Activated CD4-positive, CD25-positive, alpha-beta regulatory T cell (primary cell): ENCODE measurements around the gene TMEM33.
"Not testable (repeated sequence)": the region's sequence is repeated elsewhere in the genome, so short reads cannot be mapped to it uniquely, and the experiment has no call there.

ENCODE experiments used
- DNase-seq, 4 experiments: peaks; one replicate each; lab custom pipeline; 2025; lab: John Stamatoyannopoulos, UW

Gene TMEM33, protein sequence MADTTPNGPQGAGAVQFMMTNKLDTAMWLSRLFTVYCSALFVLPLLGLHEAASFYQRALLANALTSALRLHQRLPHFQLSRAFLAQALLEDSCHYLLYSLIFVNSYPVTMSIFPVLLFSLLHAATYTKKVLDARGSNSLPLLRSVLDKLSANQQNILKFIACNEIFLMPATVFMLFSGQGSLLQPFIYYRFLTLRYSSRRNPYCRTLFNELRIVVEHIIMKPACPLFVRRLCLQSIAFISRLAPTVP

DNA sequence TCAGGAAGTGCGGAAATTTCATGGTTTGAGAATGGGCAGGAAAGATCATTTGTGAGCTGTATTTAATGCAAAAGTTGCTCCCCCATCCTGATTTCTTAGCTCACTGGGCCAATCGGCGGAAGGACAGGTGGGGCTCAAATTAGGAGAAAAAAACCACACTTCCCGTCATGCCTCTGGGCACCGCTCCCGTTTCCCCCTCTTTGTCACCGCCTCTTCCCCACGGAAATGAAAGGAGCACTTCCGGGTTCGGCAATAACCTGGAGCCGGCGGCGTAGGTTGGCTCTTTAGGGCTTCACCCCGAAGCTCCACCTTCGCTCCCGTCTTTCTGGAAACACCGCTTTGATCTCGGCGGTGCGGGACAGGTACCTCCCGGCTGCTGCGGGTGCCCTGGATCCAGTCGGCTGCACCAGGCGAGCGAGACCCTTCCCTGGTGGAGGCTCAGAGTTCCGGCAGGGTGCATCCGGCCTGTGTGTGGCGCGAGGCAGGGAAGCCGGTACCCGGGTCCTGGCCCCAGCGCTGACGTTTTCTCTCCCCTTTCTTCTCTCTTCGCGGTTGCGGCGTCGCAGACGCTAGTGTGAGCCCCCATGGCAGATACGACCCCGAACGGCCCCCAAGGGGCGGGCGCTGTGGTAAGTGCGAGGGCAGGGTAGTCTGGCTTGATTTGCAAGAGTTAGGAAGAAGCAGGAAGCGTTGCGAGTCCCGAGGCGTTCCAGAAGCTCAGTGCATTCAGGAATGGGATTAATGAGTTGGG is at the start of gene TMEM33:
Gene TMEM33 (plus strand): TSS at position 529 of the 751 bp plus-strand sequence. CDS start 56 bp downstream, at position 585.
- DNase-seq, result peak; percentile 56 to 65 (median 60)

DNA sequence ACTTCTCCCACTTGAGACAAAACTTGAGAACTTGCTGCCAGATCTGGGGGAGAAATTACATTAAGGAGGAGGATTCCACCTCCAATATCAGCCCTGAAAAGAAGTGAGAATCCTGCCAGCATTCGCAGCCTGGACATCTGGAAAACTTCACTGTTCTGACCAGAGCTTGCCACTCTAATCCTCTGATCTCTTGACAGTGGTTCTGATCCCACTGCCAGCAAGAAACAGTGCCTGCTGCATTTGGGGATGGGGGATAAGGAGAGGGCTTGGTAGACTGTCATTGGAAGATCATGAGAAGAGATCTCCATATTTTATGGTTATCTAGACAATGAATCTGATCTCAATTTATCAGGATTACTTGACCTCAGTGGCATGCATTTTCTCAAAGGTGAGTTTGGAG is 49.8 kb upstream of the TMEM33 start:
- no peak for DNase-seq

DNA sequence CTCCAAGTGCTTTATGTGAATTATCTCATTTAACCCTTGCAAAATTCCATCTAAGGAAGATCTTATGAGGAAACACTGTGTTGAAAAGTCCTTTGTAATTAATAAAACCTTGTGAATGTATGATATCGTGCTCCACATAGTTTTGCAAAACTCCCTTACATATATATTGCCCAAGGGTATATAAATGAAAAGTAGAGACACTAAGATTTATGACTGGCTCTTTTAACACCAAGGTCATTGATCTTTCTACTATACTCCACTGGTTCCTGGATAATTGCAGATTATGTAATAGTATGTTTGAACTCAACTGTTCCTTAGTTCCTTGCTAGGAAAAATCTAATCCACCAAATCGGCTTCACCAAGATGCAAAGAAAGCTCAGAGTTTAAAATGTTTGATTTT is 48.0 kb upstream of the TMEM33 start:
- no peak for DNase-seq

DNA sequence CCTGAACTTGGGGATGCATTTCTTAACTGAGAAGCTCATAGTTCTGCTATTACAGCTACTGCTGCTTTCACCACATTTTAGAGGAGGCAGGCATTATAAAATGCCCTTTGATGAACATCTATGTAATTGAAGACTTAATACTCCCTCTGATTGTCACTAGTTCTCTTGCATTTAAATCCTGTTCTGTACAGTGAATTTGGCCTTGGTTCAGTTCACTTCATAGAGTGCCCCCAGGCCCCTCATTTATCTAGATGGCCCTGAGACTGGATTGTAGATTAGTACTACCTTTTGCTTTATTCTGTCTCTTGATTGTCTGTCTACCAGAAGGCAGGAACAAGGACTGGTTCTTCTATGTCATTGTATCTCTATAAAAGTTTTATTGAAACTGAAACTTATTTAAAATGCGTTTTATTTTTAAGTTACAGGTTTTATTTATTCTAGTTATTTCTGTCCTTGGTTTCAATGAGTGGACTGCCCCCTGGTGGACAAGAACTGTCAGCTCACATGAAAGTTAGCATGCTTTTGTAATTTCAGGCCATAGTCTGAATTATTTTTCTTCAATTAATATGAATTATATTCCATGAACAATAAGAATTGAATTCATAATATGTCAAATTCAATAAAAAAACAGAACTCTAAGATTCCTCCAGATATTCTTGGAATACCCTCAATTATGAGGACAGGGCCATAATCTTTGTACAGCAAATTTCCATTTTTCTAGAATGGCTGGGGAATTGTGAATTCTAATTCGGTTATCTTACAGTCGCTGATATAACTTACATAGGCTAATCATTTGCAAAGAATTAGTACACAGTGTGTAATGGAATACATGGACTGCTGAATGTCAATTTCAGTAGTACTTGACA is 47.2 kb upstream of the TMEM33 start:
- no peak for DNase-seq

DNA sequence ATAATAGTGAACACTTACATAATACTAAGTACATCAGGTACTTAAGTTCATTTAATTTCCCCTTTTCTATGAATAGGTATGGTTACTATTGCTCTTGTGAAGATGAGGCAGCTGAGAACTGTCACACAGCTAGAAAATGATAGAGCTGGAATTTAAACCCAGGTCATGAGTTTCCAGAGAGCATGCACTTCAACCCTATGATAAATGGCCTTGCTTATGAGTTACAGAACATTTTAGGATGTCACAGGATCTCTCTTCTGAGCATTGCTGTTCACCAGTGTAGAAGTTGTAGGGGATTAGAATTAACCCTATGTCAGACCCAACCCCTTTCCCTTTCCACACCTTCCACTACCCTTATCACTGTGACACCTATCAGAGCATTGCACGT is 46.5 kb upstream of the TMEM33 start:
- DNase-seq, result no peak

DNA sequence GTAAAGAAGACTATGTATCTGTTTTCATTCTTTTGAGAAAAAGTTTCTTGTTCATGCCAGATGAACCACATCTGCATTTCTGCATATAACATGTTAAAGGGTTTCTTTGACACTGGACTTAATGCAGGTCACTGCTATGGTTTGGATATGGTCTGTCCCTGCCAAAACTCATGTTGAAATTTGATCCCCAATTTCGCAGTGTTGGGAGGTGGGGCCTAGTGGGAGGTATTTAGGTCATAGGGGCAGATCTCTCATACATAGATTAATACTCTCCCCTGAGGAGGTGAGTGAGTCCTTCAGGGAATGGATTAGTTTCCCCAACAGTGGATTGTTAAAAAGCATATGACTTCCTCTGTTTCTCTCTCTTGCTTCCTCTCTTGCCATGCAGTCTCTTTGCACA is 45.9 kb upstream of the TMEM33 start:
- no peak for DNase-seq

DNA sequence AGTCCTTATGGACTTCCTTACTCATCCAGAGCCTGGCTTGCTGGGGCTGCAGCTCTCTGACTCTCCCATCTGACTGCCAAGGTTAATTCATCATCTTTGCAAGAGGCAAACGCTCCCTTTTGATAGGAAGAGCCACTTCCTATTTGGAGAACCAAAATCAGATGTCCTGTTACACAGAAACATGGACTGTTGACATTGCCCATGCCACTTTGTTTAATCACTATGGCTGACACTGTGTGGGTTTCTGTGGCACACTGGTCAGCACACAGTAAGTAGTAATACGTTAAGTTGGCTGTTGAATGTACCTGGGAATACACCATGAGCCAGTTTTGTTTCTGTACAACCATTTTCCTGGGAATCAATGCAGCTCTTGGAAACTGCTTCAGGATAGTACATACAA is 45.1 kb upstream of the TMEM33 start:
- DNase-seq, result no peak

DNA sequence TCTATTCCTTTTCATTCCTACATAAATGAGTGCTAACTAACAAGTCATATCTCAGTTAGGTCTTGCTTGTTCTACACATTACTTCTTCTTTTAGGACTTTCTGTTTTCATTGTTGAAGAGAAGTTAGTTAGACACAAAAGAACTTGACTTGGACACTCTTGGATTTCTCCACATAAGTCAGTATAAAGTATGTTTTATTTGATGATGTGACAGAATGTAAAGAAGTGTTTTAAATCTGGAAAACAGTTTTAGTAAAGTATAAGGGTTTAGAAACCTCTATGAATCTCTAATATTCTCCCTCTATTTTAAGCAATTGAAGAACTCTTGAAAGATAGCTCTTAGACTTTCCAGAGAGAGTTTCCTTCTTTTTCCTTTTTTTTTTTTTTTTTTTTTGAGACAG is 38.6 kb upstream of the TMEM33 start:
- DNase-seq, result no peak

DNA sequence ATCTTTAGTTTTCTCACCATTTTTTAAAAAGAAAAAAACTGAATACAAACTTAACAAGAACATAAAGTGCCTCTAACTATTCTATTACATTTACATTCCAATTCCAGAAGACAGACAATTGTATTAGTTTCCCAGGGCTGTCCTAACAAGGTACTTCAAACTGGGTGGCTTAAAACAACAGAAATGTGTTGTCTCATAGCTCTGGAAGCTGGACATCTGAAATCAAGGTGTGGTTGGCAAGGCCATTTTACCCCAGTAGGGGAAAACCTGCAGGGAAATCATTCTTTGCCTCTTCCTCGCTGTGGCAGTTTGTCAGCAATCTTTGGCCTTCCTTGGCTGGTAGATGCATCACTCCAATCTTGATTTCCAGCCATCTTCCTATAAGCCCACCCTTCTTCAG is 37.5 kb upstream of the TMEM33 start:
- no peak for DNase-seq

DNA sequence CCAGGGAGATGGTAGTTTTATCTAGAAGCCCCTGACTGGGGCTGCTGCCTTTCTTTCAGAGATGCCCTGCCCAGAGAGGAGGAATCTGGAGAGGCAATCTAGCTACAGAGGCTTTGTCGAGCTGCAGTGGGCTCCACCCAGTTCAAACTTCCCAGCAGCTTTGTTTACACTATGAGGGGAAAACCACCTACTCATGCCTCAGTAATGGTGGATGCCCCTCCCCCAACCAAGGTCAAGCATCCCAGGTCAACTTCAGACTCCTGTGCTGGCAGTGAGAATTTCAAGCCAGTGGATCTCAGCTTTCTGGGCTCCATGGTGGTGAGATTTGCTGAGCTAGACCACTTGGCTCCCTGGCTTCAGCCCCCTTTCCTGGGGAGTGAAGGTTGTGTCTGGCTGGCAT is 26.1 kb upstream of the TMEM33 start:
- DNase-seq, result not testable (repeated sequence)

DNA sequence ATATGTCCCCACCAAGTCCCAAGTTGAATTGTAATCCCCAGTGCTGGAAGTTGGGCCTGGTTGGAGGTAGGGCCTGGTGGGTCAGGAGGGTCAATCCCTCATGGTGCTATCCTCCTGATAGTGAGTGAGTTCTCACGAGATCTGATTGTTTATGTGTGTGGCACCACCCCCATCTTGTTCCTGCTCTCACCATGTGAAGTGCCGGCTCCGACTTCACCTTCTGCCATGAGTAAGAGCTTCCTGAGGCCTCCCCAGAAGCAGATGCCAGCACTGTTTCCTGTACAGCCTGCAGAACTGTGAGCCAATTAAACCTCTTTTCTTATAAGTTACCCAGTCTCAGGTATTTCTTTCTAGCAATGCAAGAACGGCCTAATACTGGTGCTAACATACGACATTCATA is 22.7 kb upstream of the TMEM33 start:
- no peak for DNase-seq

DNA sequence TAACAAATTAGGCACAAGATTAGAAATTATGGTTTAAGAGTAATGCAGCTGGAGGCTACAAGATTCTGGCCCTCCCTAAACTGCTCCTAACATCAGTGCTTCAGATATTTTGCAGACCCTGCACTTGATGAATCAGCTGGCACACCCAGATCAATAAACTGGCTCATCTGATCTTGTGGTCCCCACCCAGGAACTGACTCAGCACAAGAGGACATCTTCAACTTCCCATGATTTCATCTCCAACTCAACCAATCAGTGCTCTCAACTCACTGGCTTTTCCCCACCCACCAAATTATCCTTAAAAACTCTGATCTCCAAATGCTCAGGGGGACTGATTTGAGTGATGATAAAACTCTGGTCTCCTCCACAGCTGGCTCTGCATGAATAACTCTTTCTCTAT is 21.7 kb upstream of the TMEM33 start:
- no peak for DNase-seq

DNA sequence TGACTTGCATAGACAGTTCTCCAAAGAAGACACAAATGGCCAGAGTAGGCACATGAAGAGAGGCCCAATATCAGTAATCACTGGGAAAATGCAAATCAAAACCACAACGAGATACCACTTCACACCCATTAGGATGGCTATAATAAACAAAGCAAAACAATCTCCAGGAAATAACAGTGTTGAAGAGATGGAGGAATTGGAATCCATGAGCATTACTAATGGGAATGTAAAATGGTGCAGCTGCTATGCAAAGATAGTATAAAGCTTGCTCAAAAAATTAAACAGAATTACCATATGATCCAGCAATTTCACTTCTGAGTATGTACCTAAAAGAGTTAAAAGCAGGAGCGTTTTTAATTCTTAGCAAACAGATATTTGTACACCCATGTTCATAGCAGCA is 17.0 kb upstream of the TMEM33 start:
- no peak for DNase-seq

DNA sequence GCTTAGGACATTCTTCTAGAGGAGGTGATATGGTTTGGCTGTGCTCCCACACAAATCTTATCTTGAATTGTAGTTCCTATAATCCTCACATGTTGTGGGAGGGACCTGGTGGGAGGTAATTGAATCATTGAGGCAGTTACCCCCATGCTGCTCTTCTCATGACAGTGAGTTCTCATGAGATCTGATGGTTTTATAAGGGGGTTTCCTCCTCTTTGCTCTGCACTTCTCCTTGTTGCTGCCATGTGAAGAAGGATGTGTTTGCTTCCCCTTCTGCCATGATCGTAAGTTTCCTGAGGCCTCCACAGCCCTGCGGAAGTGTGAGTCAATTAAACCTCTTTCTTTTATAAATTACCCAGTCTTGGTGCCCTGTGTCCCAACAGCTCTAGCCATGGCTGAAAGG is 14.8 kb upstream of the TMEM33 start:
- DNase-seq, result not testable (repeated sequence)

DNA sequence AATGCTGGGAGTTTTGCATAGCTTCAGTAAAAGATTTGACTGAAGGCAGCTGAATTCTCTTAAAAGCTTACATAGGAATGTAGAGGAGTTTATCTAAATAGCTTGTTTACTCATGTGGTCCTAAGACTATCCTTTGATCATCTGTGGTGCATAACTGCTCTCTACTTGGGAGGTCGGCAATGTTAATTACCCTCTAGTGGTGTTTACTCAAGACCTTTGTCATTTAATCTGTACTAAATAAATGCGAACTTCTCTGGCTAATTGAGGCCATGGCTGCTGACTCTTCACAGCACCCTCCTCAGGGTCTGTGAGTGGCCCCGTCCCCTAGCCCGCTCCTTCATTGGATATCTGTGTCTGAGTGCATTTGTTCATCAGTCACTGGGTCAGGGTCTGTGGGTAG is 13.8 kb upstream of the TMEM33 start:
- no peak for DNase-seq

DNA sequence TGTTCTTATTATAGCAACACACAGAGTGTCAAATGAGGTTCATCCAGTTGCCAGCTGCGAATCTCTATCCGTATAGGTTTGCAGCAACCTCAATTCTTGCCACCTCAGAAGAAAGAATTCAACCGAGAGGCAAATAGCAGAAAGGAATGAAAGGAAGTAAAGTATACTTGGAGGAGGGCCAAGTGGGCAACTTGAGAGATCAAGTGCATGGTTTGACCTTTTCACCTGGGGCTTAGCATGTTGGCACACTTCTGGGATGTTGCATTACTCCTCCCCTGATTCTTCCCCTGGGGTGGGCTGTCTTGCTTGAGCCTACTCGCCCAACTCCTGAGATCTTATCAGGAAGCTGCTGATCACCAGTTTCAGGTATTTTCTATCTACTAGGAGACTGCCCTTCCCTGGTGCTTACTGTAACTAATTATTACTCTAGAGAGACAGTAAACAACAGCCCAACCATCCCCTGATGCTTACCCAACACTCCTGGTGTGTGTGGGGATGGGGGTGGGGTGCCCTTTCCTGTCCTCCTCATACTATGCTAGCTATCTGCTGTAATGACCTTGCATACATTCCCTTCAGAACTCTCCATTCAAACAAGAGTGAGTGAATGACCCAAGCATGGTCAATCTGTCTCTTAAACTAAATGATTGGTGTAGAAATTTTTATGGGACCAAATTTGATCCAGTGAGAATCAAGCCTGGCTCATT is 7.3 kb upstream of the TMEM33 start:
- DNase-seq, result no peak

DNA sequence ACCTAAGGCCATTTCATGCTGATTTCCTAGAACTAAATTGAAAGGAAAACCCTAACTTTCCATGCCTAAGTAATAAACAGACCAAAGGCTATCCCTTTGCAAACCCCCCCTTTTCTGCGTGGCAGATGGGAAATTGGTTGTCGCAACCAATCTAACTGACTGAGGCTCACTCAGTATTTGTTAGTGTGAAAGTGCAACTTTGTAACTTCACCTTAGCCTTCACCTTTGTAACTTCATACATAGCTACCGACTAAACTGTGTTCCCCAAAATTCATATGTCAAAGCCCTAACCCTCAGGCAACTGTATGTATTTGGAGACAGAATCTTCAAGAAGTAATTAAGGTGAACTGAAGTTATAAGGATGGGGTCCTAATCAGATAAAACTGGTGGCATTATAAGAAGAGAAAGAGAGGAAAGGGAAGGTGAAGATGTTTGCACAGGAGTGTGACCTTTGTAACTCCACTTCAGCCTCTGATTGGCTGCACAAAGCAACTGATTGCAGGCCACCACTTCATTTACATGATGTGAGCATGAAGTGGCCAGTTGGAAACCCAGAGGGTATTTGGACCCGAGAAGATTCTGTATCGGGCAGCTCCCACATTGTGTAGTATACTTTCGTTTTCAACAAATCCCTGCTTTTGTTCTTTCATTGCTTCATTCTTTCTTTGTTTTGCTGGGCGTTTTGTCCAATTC is 4.9 kb upstream of the TMEM33 start:
- no peak for DNase-seq

DNA sequence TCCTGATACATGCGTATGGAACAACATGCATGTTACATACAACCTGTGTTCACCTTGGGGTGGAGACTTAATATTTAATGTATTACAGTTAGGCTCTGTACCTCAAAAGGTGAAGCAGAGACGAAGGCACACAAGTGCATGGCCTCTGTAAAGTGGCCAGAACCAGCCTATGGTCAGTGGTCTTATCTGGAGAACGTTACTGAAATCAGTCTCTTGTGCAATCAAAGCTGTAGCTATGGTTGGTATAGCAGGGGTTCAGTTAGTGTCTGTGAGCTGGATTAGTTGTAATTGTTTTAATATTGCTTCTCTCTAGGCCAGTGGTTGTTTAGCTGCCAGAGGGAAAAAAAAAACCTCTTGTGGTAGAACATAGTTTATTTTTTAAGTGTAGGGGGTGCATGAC is 2.2 kb upstream of the TMEM33 start:
- no peak for DNase-seq

DNA sequence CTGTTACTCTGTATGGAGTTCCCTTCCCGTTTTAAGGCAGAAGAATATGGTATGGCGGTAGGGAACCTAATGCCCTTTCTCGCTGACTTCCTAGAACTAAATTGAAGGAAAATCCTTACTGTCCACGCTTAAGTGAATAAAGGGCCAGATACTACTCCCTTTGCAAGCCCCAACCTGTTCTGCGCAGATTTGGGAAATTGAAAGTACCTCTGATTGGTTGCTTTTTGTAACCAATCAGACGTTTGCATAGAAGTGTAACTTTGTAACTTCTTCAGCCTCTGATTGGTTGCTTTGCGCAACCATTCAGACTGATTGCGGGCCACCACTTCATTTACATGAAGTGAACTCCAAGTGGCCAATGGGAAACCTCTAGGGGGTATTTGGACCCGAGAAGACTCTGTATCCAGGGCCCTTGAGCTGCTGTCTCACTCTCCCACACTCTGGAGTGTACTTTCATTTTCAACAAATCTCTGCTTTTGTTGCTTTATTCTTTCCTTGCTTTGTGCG is 1.2 kb upstream of the TMEM33 start:
- no peak for DNase-seq

DNA sequence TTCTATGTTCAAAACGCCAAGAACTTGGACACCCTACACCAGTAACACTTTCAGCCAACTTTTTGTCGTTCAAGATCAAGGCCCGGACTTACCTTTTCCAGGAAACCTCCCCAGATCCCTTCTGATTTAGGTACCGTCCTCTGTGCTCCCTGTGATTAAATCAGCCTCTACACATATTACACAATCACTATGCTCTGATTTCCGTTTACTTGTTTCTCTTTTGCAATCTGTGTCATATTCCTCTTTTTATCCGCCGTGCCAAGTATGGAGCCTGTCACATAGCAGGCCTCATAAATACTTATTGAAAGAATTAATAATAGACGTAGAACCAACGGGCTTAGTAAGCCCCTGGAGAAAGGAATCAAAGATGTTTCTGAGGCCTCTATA is 722 bp upstream of the TMEM33 start:
- DNase-seq, result no peak

DNA sequence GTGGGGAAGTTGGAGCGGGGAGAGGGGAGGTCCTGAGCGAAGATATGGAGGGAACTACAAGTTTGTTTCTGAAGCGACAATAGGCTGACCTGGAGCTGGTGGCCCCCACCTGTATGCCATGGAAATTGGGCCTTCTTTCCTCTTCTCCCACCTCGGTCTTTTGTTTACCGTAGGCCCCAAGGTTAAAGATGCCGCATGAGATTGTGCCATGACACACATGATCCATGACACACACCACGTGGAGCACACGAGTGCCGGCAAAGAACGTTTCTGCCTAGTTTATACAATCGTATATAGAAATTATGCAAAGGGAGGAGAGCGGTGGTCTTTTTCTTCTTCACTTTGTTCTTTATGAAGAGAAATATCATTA is 408 bp downstream of the TMEM33 start:
- no peak for DNase-seq
